ENCODE results near the gene NR2F2.

Gene NR2F2

GRCh38 chr15:96359616-96360521 lies 29.4 kb downstream of the NR2F2 start:
- H3K27ac Mint-ChIP-seq: no peak overlapping the region
- ATAC-seq: no peak
- H3K4me3 Mint-ChIP-seq: no peak overlapping the region
- H3K9me3 Mint-ChIP-seq: no peaks in the 10 kb centered on the region
- peaks cover 23% of the 10 kb centered on the region for H3K4me1 Mint-ChIP-seq
- no peaks in the 10 kb centered on the region for H3K36me3 Mint-ChIP-seq
- H3K27me3 Mint-ChIP-seq: peaks cover 40% of the 10 kb centered on the region

DNA sequence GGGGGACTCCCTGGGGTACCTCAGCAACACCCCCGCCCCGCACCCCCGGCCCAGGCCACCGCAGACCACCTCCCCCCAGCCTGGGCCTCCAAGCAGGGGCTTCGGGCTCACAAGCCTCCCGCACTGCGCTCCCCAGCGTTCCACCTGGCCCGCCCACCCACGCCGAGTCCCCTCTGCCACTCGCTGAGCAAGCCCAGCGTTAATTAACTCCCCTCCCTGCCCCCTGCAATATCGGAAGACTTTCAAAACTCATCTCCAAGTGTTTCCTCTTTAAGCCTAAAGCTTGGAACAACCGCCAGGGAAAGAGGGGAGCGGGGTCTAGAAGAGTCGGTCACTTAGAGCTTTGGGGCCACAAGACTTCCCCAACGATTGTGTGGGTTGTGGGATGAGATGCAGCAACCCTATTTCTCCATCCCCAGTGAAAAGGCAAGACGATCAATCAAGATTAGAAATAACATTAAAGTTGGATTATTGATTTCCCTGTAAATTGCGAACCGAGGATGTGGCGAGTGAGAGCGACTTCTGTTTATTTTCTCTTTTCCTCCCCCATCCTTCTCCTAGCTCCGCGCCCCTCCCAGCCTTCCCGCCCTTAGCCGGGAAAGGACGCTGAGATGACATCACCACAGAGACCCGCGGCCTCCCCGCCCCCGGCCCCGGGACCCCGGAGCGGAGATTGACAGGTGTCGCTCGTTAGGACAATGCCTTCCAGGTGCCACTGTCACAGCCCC lies 30.2 kb downstream of the NR2F2 start:
- Mint-ChIP-seq H3K27ac (no peak overlapping the region), H3K27me3 (peaks cover 46% of the 10 kb centered on the region)

GRCh38 chr15:96361309-96362010 lies 31.0 kb downstream of the NR2F2 start:
- Mint-ChIP-seq H3K4me3 (no peak overlapping the region), H3K27me3 (peaks cover 53% of the 10 kb centered on the region), H3K36me3 (no peaks in the 10 kb centered on the region), H3K9me3 (no peaks in the 10 kb centered on the region), H3K4me1 (peaks cover 19% of the 10 kb centered on the region), H3K27ac (no peak overlapping the region)
- no peak for ATAC-seq

More for the DNA sequence above, 30.2 kb downstream of the NR2F2 start:
- Mint-ChIP-seq H3K36me3 (no peaks in the 10 kb centered on the region), H3K4me1 (peaks cover 23% of the 10 kb centered on the region), H3K9me3 (no peaks in the 10 kb centered on the region), H3K4me3 (no peak overlapping the region)
- no peak for ATAC-seq

GRCh38 chr15:96362011-96362754 lies 31.7 kb downstream of the NR2F2 start:
- Mint-ChIP-seq H3K36me3 (no peaks in the 10 kb centered on the region), H3K27me3 (peaks cover 60% of the 10 kb centered on the region), H3K9me3 (no peaks in the 10 kb centered on the region), H3K4me1 (peaks cover 12% of the 10 kb centered on the region), H3K4me3 (no peak overlapping the region), H3K27ac (no peak overlapping the region)
- no peak for ATAC-seq

DNA sequence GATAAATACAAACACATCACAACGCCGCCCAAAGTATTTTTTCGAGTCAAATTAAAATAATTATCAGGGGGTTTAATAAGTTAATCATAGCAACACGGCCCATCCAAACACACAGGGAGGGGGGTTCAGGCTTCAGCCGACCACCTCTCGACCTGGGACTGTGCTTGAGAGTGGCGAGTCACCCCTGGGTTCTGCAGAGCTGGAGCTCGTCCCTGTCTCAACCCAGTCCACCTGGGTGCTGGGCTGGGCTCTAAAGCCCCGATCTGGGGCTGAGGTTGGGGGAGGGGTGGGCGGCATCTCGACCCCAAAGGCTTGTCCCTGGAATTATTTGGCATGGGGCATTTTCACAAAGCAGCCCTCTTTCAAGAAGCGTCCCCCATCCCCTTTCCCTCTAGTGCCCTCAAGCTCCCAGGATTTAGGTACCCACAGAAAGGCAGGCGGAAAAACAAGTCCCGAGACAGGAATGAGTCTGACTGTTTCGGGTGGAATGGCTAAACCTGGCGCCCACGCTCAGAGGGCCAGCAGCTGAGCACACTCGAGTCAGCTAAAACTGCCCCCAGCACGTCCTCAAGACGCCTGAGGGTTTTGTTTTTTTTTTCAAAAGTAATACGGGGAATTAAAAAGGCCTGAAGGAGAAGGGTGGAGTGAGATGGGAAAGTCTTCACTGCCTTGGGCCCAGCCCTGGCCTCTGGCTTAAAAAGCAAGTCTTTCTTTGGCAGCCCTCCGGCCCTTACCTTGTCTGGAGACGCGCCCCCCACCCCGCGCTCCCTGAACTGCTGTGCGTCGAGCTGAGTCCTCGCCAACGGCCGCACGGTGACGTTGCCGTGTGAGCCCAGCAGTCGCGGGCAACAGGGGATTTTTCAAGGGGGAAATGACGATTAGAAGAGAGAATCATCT lies 32.5 kb downstream of the NR2F2 start:
- peaks cover 68% of the 10 kb centered on the region for H3K27me3 Mint-ChIP-seq
- no peaks in the 10 kb centered on the region for H3K9me3 Mint-ChIP-seq
- no peak for ATAC-seq
- no peak overlapping the region for H3K27ac Mint-ChIP-seq
- H3K4me1 Mint-ChIP-seq: peaks cover 4% of the 10 kb centered on the region
- H3K36me3 Mint-ChIP-seq: no peaks in the 10 kb centered on the region
- no peak overlapping the region for H3K4me3 Mint-ChIP-seq

GRCh38 chr15:96363707-96364106 lies 33.2 kb downstream of the NR2F2 start:
- Mint-ChIP-seq H3K4me3 (no peak overlapping the region), H3K4me1 (no peaks in the 10 kb centered on the region), H3K27me3 (peaks cover 75% of the 10 kb centered on the region), H3K36me3 (no peaks in the 10 kb centered on the region), H3K9me3 (no peaks in the 10 kb centered on the region), H3K27ac (no peak overlapping the region)
- no peak for ATAC-seq

DNA sequence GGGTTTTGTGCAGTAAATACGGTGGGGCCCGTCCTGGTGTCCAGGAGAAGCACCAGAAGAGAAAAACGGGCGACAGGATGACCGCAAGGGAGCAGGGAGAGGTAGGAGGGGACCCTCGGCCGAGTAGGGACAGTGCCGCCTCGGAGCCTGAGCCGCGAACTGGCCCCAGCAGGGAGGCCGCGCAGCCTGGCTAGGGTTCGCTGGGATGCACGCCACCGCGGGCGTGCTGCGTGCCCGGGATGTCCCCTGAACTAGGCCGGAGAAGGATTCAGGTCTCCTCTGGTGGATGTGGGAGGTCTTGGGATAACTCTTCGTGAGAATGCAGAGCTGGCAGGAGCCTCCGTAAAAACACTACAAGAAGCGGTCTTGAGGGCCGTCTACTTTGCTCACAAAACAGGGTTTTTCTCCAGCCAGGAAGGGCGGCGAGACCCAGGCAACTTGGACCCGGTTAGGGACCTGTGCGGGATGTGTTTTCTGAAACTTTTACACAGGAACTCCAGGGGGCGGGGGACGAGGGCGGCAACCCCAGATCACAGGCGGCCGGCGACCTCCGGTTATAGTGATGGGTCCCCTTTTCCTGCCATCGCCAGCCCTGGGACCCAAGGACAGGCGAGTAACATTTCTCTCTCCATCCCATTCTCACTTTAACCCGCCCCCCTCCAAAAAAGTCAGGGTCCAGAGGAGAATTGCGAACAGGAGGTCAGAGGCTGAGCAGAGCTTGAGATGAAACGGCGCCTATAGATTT lies 35.5 kb downstream of the NR2F2 start:
- ATAC-seq: no peak
- no peak overlapping the region for H3K4me3 Mint-ChIP-seq
- no peaks in the 10 kb centered on the region for H3K4me1 Mint-ChIP-seq
- no peaks in the 10 kb centered on the region for H3K36me3 Mint-ChIP-seq
- H3K27me3 Mint-ChIP-seq: peaks cover 84% of the 10 kb centered on the region
- no peak overlapping the region for H3K27ac Mint-ChIP-seq
- H3K9me3 Mint-ChIP-seq: no peaks in the 10 kb centered on the region

DNA sequence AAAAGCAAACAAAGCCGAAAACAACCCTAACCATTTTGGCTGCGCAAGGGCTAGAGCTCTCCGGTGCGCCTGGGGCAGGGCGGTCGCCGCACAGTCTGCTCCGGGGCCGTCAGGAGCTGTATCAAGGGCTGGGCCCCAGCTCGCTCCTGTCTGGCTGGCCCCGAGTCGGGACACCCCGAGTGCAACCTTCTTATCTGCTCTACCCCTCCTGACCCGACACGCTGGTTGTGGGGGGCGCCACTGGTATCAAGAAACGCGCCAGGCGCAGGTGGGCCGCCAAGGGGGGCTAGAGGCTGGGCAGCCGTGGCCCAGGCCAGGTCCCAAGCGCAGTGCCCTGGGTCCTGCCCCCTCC lies 36.0 kb downstream of the NR2F2 start:
- H3K4me3 Mint-ChIP-seq: no peak overlapping the region
- H3K9me3 Mint-ChIP-seq: no peaks in the 10 kb centered on the region
- H3K4me1 Mint-ChIP-seq: no peaks in the 10 kb centered on the region
- ATAC-seq: no peak
- no peak overlapping the region for H3K27ac Mint-ChIP-seq
- no peaks in the 10 kb centered on the region for H3K36me3 Mint-ChIP-seq
- H3K27me3 Mint-ChIP-seq: peaks cover 78% of the 10 kb centered on the region

DNA sequence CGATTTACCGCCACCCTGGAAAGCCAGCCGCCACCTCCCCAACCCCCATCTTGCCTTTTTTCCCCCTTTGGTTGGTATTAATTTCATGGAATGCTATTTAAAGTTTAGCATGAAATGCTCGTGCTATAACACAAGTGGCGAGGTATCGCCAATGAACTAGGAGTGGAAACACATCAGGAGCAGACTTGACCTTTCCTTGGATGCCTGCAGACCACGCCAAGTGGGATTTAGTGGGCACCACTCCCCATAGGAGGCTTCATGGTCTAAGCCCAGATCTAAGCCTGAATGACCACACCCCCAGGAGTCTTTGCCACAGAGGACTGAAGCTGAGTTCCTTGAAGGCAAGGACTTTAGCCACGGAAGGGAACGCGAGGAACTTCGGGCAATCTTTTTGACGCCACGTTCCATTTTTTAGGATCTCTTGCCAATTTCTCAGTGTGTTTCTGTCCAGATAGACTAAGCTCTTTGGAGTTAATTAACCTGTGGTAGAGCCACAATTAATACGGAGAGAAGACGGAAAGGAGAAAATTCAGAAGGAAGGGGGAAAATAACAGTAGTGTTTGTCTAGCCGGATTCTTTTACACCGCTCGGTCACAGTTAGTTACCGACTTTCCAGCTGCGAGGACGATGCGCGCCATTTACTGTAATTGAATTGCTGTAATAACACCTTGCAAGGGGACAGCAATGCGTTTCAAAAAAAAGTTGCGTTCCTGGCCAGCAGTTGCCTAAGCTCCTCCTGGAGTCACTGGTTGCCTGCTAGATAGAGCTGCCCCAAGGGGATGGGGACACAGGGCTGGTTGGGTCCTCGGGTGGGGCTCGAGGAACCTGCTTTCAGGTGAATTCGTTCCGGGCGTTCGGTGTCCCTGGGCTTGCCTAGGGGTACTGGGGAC lies 37.1 kb downstream of the NR2F2 start:
- Mint-ChIP-seq H3K27me3 (peaks cover 67% of the 10 kb centered on the region), H3K4me3 (no peak overlapping the region), H3K27ac (no peak overlapping the region), H3K36me3 (no peaks in the 10 kb centered on the region), H3K4me1 (no peaks in the 10 kb centered on the region), H3K9me3 (no peaks in the 10 kb centered on the region)
- no peak for ATAC-seq

DNA sequence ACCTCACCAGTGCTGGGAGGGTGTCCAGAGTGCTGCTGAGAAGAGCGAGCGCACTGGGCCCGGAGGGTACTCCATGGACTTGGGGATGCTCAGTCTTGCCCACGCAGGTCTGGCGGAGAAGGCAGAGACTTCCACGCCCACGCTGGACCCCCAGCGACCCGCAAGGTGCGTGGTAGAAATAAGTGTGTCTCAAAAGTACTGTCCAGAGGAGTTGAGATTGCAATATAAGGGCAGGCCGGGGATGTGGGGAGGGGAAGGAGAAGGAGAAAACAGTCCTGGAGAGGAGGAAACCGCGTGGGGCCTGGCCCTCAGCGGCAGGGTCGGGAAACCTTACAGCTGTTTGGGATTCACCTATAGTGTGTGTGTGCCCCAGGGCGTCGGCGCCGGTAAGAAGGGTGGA lies 38.9 kb downstream of the NR2F2 start:
- Mint-ChIP-seq H3K27me3 (peaks cover 50% of the 10 kb centered on the region), H3K27ac (no peak overlapping the region), H3K4me3 (no peak overlapping the region), H3K4me1 (no peaks in the 10 kb centered on the region), H3K36me3 (no peaks in the 10 kb centered on the region), H3K9me3 (peaks cover 4% of the 10 kb centered on the region)
- ATAC-seq: no peak

DNA sequence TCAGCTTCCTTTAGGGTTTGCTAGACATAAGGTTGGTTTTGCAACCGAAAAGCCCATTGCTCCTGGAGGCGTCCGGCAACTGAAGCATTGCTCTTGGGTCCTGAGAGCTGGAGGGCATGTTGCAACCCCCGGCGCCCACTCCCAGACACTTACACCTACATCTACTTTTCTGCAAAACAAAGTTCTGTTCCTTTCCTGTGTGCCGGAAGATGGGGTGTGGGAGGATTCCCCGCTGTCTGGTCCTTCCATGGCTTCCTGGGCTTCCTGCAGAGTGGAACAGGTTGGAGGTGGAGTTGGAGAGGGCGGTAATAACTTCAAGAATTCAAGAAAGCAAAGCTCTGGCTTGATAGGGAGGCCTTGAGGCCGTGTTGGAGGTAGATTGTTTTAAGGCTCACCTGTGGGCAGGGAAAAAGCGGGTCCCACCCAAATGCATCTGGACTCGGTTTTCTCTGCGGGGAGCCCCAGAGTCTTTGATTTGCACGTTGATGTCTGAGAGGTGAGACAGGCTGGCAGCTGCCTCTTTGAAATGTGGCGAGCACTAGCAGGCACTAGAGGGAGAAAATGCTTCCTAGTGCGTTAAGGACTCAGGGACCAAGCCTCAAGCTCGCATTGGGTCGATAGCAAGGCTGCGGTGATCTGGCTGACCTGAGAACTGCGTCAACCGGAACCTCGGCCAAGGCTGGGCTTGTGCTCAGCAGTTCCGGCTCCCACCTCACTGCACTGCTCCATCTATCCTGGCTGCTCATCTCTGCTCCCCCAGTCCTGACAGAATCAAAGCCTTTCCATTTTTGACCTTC lies 39.5 kb downstream of the NR2F2 start:
- Mint-ChIP-seq H3K27me3 (peaks cover 50% of the 10 kb centered on the region), H3K27ac (no peak overlapping the region), H3K4me3 (no peak overlapping the region), H3K9me3 (peaks cover 4% of the 10 kb centered on the region), H3K4me1 (no peaks in the 10 kb centered on the region), H3K36me3 (no peaks in the 10 kb centered on the region)
- no peak for ATAC-seq

DNA sequence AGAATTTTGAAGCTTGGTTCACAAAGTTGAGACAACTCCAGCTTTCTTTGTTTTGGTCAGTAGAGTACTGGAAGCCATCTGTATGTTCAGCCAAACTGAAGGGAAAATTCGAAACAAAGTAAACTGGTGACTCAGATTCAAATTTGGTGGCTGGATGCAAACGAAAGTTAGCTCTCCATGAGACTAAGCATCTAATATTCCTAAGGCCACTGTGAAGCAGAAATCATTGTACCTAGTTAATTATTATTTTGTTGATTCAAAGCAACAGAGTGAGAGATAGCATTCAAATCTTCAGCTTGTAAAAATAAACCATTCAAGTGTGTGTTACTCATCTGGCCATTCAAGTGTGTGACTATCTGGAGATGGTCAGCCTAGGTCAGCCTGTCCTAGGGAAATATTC lies 42.1 kb downstream of the NR2F2 start:
- ATAC-seq: no peak
- peaks cover 4% of the 10 kb centered on the region for H3K9me3 Mint-ChIP-seq
- no peaks in the 10 kb centered on the region for H3K36me3 Mint-ChIP-seq
- H3K27me3 Mint-ChIP-seq: peaks cover 26% of the 10 kb centered on the region
- no peaks in the 10 kb centered on the region for H3K4me1 Mint-ChIP-seq
- H3K4me3 Mint-ChIP-seq: no peak overlapping the region
- no peak overlapping the region for H3K27ac Mint-ChIP-seq

Measured in stimulated activated memory B cell treated with anti-CD40 and anti-IgM and Interleukin-4, amounts not matched to agents 10 μg/mL and 1 μg/mL and 100 μg/mL, for 72 hours (primary cell).